Thymus (tissue), 11 donors: Measurements from ENCODE around the gene NETO2. TPM values are rescaled to one million over a fixed set of nuclear protein-coding genes. Genes with fewer than 3 reads are reported as not detected.

Experiments
- DNase-seq, 9 donors: peaks; one replicate each; pipeline ENCODE4 v3.0.0-alpha.2; 2013; ENCODE audit warnings: low spot score in 9 of 9, low read depth in 6 of 9, missing footprints in 1 of 9
- H3K27ac ChIP-seq, 2 donors: one replicate each; pipeline ENCODE4 v1.5.1; 2013; ENCODE audit warnings: control low read depth in 1 of 2, low read depth in 1 of 2, low read length in 1 of 2, mild to moderate bottlenecking in 1 of 2, moderate library complexity in 1 of 2
- H3K27me3 ChIP-seq, 2 donors: one replicate each; pipeline ENCODE4 v1.5.1; 2013; ENCODE audit warnings: low read length in 1 of 2; ENCODE audit not compliant: control insufficient read depth in 2 of 2, insufficient read depth in 1 of 2
- H3K36me3 ChIP-seq, 2 donors: one replicate each; pipeline ENCODE4 v1.5.1; 2013; ENCODE audit warnings: low read length in 1 of 2, mild to moderate bottlenecking in 1 of 2, moderate library complexity in 1 of 2; ENCODE audit not compliant: control insufficient read depth in 2 of 2, insufficient read depth in 2 of 2
- H3K4me1 ChIP-seq, 2 donors: one replicate each; pipeline ENCODE4 v1.5.1; 2013; ENCODE audit warnings: low read length in 2 of 2; ENCODE audit not compliant: control insufficient read depth in 2 of 2, insufficient read depth in 2 of 2
- H3K4me3 ChIP-seq, 2 donors: one replicate each; pipeline ENCODE4 v1.5.1; 2013; ENCODE audit warnings: low read length in 2 of 2, control low read depth in 1 of 2, mild to moderate bottlenecking in 1 of 2
- H3K9me3 ChIP-seq, 2 donors: one replicate each; pipeline ENCODE4 v1.5.1; 2013; ENCODE audit warnings: low read length in 1 of 2, mild to moderate bottlenecking in 1 of 2; ENCODE audit not compliant: control insufficient read depth in 2 of 2, insufficient read depth in 1 of 2
- WGBS: extraction: QIAGEN DNeasy Blood & Tissue Kit; methylation state at CpG from one replicate; pipeline ENCODE4 v1.1.7; 2013; 5-methylcytosine and 5-hydroxymethylcytosine counted together
- polyA plus RNA-seq: library from polyadenylated mRNA; stranded (reverse); fragments of 200-250 nt; gene quantifications from one replicate; pipeline ENCODE4 v1.2.3, GENCODE V29; 2013
- total RNA-seq: library from RNA; stranded (reverse); fragments of 120-200 nt; gene quantifications from one replicate; pipeline ENCODE4 v1.2.4, GENCODE V29; 2013
- donor health status: healthy.

NETO2 gene
- total and polyA plus RNA-seq, 2 donors: 8.4 to 10.1 TPM

DNA sequence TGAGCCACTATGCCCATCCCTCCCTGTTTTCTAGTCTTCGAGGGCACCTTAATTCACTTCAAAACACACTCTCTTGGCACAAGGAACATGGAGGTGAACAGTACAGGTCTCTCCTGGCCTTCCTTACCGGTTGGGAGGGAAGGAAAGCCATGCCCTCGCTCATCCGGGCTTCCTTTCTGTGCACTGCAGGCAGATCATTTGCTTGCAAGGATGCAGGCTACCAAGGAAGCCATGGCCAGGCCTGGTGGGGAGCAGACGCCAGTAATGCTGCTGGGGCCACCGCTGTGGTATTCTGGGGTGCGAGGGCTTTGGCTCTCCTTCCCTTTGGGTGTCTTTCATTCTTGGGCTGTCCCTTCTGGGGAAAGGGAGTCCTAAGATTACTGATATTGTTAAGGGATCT, 89.4 kb downstream of the NETO2 start:
- Histone ChIP-seq H3K9me3 (no peaks in the 10 kb centered on the region), H3K27me3 (no peaks in the 10 kb centered on the region), H3K4me3 (no peak overlapping the region), H3K4me1 (no peaks in the 10 kb centered on the region), H3K36me3 (no peaks in the 10 kb centered on the region), H3K27ac (no peak overlapping the region)
- 96% methylated on average over 7 of the region's 7 CpGs for WGBS
- no peak for DNase-seq

DNA sequence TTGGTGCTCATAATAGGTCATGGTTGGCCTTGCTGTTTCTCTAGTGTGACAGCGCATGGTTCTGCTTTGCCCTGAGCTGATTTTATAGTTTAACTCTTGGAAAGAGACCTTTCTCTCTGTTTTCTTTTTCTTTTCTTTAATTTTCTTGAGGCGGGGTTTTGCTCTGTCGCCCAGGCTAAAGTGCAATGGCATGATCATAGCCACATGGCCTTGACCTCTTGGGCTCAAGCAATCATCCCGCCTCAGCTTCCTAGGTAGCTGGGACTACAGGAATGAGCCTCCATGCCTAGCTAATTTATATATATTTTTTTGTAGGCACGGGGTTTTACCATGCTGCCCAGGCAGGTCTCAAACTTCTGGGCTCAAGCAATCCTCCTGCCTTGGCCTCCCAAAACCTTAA, 89.8 kb downstream of the NETO2 start:
- 97% methylated on average over 5 of the region's 5 CpGs for WGBS

GRCh38 chr16:47052666-47053640, 90.8 kb downstream of the NETO2 start:
- 97% methylated on average over 13 of the region's 13 CpGs for WGBS

More for the DNA sequence above, 89.8 kb downstream of the NETO2 start:
- H3K4me1 ChIP-seq: no peaks in the 10 kb centered on the region
- H3K27me3 ChIP-seq: no peaks in the 10 kb centered on the region
- H3K27ac ChIP-seq: no peak overlapping the region
- DNase-seq: no peak
- no peaks in the 10 kb centered on the region for H3K36me3 ChIP-seq
- no peak overlapping the region for H3K4me3 ChIP-seq
- H3K9me3 ChIP-seq: no peaks in the 10 kb centered on the region

GRCh38 chr16:47051031-47051430, 92.7 kb downstream of the NETO2 start:
- Histone ChIP-seq H3K36me3 (no peaks in the 10 kb centered on the region), H3K4me1 (no peaks in the 10 kb centered on the region)
- 97% methylated on average over 10 of the region's 10 CpGs for WGBS

More at GRCh38 chr16:47052666-47053640, 90.8 kb downstream of the NETO2 start:
- Histone ChIP-seq H3K4me3 (no peak overlapping the region), H3K9me3 (no peaks in the 10 kb centered on the region), H3K4me1 (no peaks in the 10 kb centered on the region), H3K36me3 (no peaks in the 10 kb centered on the region), H3K27ac (no peak overlapping the region), H3K27me3 (no peaks in the 10 kb centered on the region)
- DNase-seq: no peak

DNA sequence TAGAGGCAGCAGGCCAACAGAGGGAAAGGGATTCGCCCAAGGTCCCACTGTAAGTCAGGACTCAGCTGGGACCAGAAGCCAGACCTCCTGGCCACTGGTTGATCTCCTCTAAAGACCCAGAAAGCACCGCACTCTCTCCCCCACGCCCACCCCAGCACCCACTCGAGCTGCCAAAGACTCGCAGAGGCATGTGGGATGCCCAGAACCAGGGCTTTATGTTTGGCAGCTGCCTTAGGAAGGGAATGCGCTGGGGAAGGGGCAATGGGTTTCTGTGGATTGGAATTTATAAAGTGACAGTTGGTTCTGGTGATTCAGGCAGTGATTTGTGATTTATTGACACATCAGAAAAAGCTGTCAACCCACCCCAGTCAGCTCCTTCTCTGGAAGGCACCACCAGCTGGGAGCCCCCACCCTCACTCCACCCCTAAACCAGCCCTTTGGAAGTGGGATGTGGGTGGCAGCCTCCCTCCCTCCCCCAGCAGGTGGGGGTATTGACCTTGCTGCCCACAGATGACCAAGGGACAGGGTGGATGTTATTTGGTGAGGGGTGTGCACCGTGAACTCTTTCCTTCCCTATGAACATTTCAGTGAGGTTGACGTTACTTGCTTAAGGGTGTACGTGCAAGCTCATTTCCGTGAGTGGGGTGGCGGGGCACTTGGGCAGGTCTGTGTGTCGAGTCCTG, 93.7 kb downstream of the NETO2 start:
- Histone ChIP-seq H3K4me1 (no peaks in the 10 kb centered on the region), H3K9me3 (no peaks in the 10 kb centered on the region), H3K27me3 (no peaks in the 10 kb centered on the region), H3K36me3 (no peaks in the 10 kb centered on the region), H3K4me3 (no peak overlapping the region), H3K27ac (no peak overlapping the region)
- 93% methylated on average over 12 of the region's 12 CpGs for WGBS
- DNase-seq: no peak

More at GRCh38 chr16:47051031-47051430, 92.7 kb downstream of the NETO2 start:
- Histone ChIP-seq H3K27me3 (no peaks in the 10 kb centered on the region), H3K27ac (no peak overlapping the region), H3K4me3 (no peak overlapping the region), H3K9me3 (no peaks in the 10 kb centered on the region)
- no peak for DNase-seq

DNA sequence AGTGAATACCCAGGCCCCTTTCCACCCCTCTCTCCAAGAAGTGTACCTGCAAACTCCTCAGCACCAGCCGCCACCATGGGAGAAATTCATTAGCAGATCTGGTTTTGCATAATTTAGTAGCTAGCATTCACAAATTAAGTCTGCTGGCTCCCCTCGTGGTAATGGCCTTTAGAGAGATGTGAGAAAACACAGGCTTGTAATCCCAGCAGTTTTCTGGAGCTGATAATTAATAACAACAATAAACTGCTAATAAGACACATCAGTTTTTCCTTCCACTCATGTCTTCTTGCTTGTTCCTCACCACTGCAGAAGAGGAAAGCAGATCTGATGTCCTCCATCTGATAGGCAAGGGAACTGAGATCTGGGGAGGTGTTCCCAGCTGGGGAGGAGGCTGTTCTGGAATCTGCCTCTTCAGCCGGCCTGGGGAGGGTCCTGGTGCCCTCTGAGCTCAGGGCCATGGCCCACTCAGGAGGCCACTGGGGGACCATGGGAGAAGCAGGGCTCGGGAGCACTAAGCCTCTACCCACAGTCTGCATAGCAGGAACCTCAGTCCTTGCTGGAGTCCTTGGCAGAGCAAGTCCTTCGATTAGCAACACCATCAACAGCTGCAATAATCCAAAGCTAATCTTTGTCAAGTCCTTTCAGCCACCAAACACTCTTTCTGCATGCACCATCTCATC, 96.1 kb downstream of the NETO2 start:
- 91% methylated on average over 5 of the region's 5 CpGs for WGBS
- Histone ChIP-seq H3K27ac (no peak overlapping the region), H3K27me3 (no peaks in the 10 kb centered on the region), H3K36me3 (no peaks in the 10 kb centered on the region), H3K4me1 (no peaks in the 10 kb centered on the region), H3K9me3 (no peaks in the 10 kb centered on the region), H3K4me3 (no peak overlapping the region)
- no peak for DNase-seq

DNA sequence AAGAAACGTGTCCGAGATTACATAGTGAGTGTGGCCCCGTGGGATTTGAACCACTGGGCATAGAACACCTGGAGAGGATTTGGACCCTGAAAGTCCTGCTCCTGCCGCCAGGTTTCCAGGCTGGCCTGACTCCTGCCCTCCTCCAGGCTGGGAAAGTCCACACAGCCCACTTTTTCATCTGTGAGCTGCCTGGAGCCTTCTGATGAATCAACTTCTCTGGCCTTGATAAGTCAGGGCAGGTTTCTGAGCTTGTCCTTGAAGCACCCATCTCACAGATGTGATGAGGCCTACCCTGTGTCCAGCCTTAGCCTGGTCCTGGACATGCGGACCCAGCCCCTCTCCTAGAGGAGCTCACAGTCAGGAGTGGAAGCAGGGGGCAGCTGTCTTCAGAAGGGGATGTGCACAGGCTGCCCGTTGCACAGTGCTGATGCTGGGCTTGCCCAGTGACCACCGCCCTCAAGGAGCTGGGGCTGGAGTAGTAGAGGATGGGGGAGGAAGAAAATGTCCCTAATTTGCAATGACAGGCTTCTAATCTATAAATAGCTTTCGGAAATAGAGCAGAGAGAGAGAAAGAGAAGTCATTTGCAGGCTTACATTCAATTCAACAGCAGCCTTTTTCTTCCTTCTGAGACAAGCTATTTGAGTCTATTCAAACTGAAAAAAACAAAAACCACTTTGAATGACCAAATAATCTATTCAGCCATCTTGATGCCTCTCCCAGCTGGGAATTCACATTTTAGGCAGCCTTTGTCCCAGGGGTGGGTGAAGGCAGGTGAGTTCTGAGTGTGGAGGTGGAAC, 96.8 kb downstream of the NETO2 start:
- no peaks in the 10 kb centered on the region for H3K9me3 ChIP-seq
- no peaks in the 10 kb centered on the region for H3K27me3 ChIP-seq
- no peaks in the 10 kb centered on the region for H3K36me3 ChIP-seq
- no peaks in the 10 kb centered on the region for H3K4me1 ChIP-seq
- WGBS: 92% methylated on average over 8 of the region's 8 CpGs
- H3K4me3 ChIP-seq: no peak overlapping the region
- H3K27ac ChIP-seq: no peak overlapping the region
- DNase-seq: no peak

DNA sequence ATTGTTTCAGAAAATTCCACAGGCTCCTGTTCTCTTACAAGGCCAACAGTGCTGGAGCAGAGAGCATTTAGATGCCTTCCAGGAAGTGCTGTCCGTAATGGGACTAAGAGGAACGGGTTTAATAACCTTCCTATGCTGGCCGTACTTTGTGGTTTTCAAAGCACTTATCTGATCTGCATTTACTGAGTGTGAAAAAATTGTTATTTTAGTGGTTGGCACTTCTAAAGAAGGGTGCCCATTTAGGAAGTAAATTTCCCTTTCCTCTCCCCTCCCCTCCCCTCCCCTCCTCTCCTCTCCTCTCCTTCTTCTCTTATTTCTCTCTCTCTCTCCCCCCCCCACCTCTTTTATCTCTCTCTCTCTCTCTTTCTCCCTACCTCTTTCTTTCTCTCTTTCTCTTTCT, 98.3 kb downstream of the NETO2 start:
- H3K36me3 ChIP-seq: no peaks in the 10 kb centered on the region
- no peaks in the 10 kb centered on the region for H3K27me3 ChIP-seq
- H3K27ac ChIP-seq: no peak overlapping the region
- no peaks in the 10 kb centered on the region for H3K9me3 ChIP-seq
- no peaks in the 10 kb centered on the region for H3K4me1 ChIP-seq
- no peak overlapping the region for H3K4me3 ChIP-seq
- 4% methylated on average over 3 of the region's 3 CpGs for WGBS
- DNase-seq: no peak
